Measurements from ENCODE around the gene CFAP47.

Gene CFAP47

DNA sequence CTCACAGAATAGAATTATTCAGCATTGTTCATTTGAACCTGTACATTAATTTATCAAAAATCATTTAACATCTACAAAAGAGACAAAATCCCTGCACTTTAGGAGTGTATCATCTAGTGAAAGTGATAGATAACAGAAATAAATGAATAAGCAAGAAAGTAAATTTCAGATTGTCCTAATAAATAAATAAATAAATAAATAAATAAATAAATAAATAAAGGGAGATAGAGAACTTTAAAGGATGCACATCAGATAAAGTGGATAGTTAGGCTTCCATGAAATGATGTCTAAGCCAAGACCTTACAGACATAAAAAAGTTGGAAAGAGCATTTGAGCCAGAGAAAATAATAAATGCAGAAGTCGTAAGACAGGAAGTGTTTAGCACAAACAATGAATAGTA, 444.7 kb downstream of the CFAP47 start:
- no peaks in the 10 kb centered on the region for H3K36me3 ChIP-seq (ENCODE audit: control insufficient read depth in 1 of 2, insufficient read depth in 2 of 2, low read depth in 1 of 2, low read length in 2 of 2)
- no peak overlapping the region for H3K23ac ChIP-seq (ENCODE audit: low read length in 2 of 2)
- H2AK5ac ChIP-seq (ENCODE audit: low read length, severe bottlenecking) = no peak overlapping the region
- H3K14ac ChIP-seq (ENCODE audit: low read length in 2 of 2) = no peak overlapping the region
- DNase-seq = no peak
- H3K4me1 ChIP-seq (ENCODE audit: control insufficient read depth, insufficient read depth, low read depth, low read length) = no peaks in the 10 kb centered on the region
- H3K4me2 ChIP-seq (ENCODE audit: low read length, poor library complexity, severe bottlenecking) = no peak overlapping the region
- H3K18ac ChIP-seq (ENCODE audit: low read depth in 1 of 2, low read length in 2 of 2) = no peak overlapping the region
- no peak overlapping the region for H2BK15ac ChIP-seq (ENCODE audit: low read depth, poor library complexity, severe bottlenecking)
- H3K27me3 ChIP-seq (ENCODE audit: control insufficient read depth in 1 of 2, insufficient read depth in 1 of 2, low read length in 2 of 2) = no peaks in the 10 kb centered on the region
- H3K4me3 ChIP-seq (ENCODE audit: insufficient read depth in 1 of 2, low read depth in 1 of 2, low read length in 2 of 2) = no peak overlapping the region
- no peak overlapping the region for H2BK12ac ChIP-seq (ENCODE audit: low read length in 2 of 2)
- H2BK5ac ChIP-seq (ENCODE audit: low read depth, low read length, poor library complexity, severe bottlenecking) = no peak overlapping the region
- H4K8ac ChIP-seq (ENCODE audit: low read length) = no peak overlapping the region
- no CpG with 5 or more reads among the region's 1 CpG for WGBS
- no peaks in the 10 kb centered on the region for H3K79me1 ChIP-seq (replicated peaks; ENCODE audit: low read length, poor library complexity, severe bottlenecking)
- no peak overlapping the region for H3K9ac ChIP-seq (ENCODE audit: low read length)
- no peak overlapping the region for H3K4ac ChIP-seq (ENCODE audit: low read depth in 1 of 2, low read length in 2 of 2)
- H2AFZ ChIP-seq (ENCODE audit: low read depth, low read length) = no peak overlapping the region
- no peak overlapping the region for H2BK120ac ChIP-seq (ENCODE audit: low read depth, low read length)
- peaks cover 8% of the 10 kb centered on the region for H3K9me3 ChIP-seq (ENCODE audit: control insufficient read depth, low read length)
- H4K91ac ChIP-seq (ENCODE audit: low read length) = no peak overlapping the region
- no peak overlapping the region for H3K27ac ChIP-seq (ENCODE audit: low read length, poor library complexity, severe bottlenecking)

DNA sequence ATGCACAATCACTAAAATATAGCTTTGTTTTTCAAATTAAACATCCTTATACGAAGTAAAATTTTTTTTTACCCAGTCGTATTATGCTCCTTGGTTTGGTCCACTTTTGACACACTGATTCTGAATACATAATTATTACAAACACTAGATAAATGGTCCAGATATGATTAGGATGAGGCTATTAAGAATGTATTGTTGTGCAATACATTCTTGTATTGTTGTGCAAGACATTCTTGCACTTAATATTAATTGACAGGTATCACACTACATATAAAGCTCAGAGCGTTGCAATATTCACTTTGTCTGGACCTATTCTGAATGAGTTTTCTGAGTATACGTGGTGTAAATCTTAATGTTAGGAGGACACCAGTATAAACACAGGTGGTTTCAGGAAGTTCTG, 464.0 kb downstream of the CFAP47 start:
- Histone ChIP-seq H3K9me3 (ENCODE audit: control insufficient read depth, low read length) (no peaks in the 10 kb centered on the region), H3K14ac (ENCODE audit: low read length in 2 of 2) (no peak overlapping the region), H2AK5ac (ENCODE audit: low read length, severe bottlenecking) (no peak overlapping the region), H3K23ac (ENCODE audit: low read length in 2 of 2) (no peak overlapping the region), H3K9ac (ENCODE audit: low read length) (no peak overlapping the region), H4K91ac (ENCODE audit: low read length) (no peak overlapping the region), H3K27me3 (ENCODE audit: control insufficient read depth in 1 of 2, insufficient read depth in 1 of 2, low read length in 2 of 2) (no peaks in the 10 kb centered on the region), H3K18ac (ENCODE audit: low read depth in 1 of 2, low read length in 2 of 2) (no peak overlapping the region), H3K79me1 (replicated peaks; ENCODE audit: low read length, poor library complexity, severe bottlenecking) (no peaks in the 10 kb centered on the region), H2BK120ac (ENCODE audit: low read depth, low read length) (no peak overlapping the region), H3K4ac (ENCODE audit: low read depth in 1 of 2, low read length in 2 of 2) (no peak overlapping the region), H3K4me1 (ENCODE audit: control insufficient read depth, insufficient read depth, low read depth, low read length) (no peaks in the 10 kb centered on the region), H4K8ac (ENCODE audit: low read length) (no peak overlapping the region), H2BK15ac (ENCODE audit: low read depth, poor library complexity, severe bottlenecking) (no peak overlapping the region), H2BK5ac (ENCODE audit: low read depth, low read length, poor library complexity, severe bottlenecking) (no peak overlapping the region), H3K36me3 (ENCODE audit: control insufficient read depth in 1 of 2, insufficient read depth in 2 of 2, low read depth in 1 of 2, low read length in 2 of 2) (no peaks in the 10 kb centered on the region), H3K4me2 (ENCODE audit: low read length, poor library complexity, severe bottlenecking) (no peak overlapping the region), H3K4me3 (ENCODE audit: insufficient read depth in 1 of 2, low read depth in 1 of 2, low read length in 2 of 2) (no peak overlapping the region), H3K27ac (ENCODE audit: low read length, poor library complexity, severe bottlenecking) (no peak overlapping the region), H2AFZ (ENCODE audit: low read depth, low read length) (no peak overlapping the region), H2BK12ac (ENCODE audit: low read length in 2 of 2) (no peak overlapping the region)
- WGBS = no CpG with 5 or more reads among the region's 4 CpGs
- no peak for DNase-seq

DNA sequence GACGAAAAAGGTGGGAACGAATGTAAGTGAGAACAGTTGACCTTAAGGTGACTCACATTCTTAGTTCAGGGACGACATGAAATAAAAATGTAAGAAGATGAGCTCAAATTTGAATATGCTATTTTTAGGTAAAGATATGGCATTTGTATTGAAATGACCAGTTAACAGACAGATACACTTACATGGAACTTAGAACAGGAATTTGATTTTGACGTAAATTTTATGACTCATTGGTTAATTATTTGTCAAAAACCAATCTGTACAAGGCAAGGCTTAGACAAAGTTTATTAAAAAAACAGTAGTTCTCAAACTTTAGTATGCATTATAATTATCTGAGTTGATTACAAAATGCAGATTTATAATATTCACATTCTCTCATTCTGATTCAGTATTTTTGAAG, 469.4 kb downstream of the CFAP47 start:
- no peak overlapping the region for H2BK120ac ChIP-seq (ENCODE audit: low read depth, low read length)

DNA sequence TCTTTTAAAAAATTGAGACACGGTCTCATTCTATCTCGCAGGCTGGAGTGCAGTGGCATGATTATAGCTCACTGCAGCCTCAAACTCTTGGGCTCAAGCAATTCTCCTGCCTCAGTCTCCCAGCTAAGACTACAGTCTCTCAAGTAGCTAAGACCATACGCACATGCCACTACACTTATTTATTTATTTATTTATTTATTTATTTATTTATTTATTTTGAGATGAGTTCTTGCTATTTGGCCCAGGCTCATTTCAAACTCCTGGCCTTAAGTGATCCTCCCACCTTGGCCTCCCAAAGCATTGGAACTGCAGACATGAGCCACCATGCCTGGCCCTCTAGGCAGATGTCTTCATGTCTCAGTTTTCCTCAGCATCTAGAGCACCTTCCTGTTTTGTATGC, 482.2 kb downstream of the CFAP47 start:
- H3K14ac ChIP-seq (ENCODE audit: low read length in 2 of 2) = no peak overlapping the region
- no peak overlapping the region for H3K23ac ChIP-seq (ENCODE audit: low read length in 2 of 2)
- no peaks in the 10 kb centered on the region for H3K4me1 ChIP-seq (ENCODE audit: control insufficient read depth, insufficient read depth, low read depth, low read length)
- no peak overlapping the region for H2AK5ac ChIP-seq (ENCODE audit: low read length, severe bottlenecking)
- H3K18ac ChIP-seq (ENCODE audit: low read depth in 1 of 2, low read length in 2 of 2) = no peak overlapping the region
- no peak overlapping the region for H3K9ac ChIP-seq (ENCODE audit: low read length)
- no peak overlapping the region for H2BK15ac ChIP-seq (ENCODE audit: low read depth, poor library complexity, severe bottlenecking)
- no peak overlapping the region for H2BK5ac ChIP-seq (ENCODE audit: low read depth, low read length, poor library complexity, severe bottlenecking)
- H3K4ac ChIP-seq (ENCODE audit: low read depth in 1 of 2, low read length in 2 of 2) = no peak overlapping the region
- 93% methylated on average over 2 of the region's 3 CpGs for WGBS
- H3K4me2 ChIP-seq (ENCODE audit: low read length, poor library complexity, severe bottlenecking) = no peak overlapping the region
- DNase-seq = no peak
- no peak overlapping the region for H2BK120ac ChIP-seq (ENCODE audit: low read depth, low read length)
- H3K27ac ChIP-seq (ENCODE audit: low read length, poor library complexity, severe bottlenecking) = no peak overlapping the region
- H3K79me1 ChIP-seq (replicated peaks; ENCODE audit: low read length, poor library complexity, severe bottlenecking) = no peaks in the 10 kb centered on the region
- no peaks in the 10 kb centered on the region for H3K9me3 ChIP-seq (ENCODE audit: control insufficient read depth, low read length)
- no peak overlapping the region for H2AFZ ChIP-seq (ENCODE audit: low read depth, low read length)
- H4K91ac ChIP-seq (ENCODE audit: low read length) = no peak overlapping the region
- peaks cover 0 to 2% of the 10 kb centered on the region in 2 experiments for H3K27me3 ChIP-seq (ENCODE audit: control insufficient read depth in 1 of 2, insufficient read depth in 1 of 2, low read length in 2 of 2)
- no peak overlapping the region for H3K4me3 ChIP-seq (ENCODE audit: insufficient read depth in 1 of 2, low read depth in 1 of 2, low read length in 2 of 2)
- H2BK12ac ChIP-seq (ENCODE audit: low read length in 2 of 2) = no peak overlapping the region
- no peaks in the 10 kb centered on the region for H3K36me3 ChIP-seq (ENCODE audit: control insufficient read depth in 1 of 2, insufficient read depth in 2 of 2, low read depth in 1 of 2, low read length in 2 of 2)
- H4K8ac ChIP-seq (ENCODE audit: low read length) = no peak overlapping the region

More for the DNA sequence above, 469.4 kb downstream of the CFAP47 start:
- no peak overlapping the region for H2AFZ ChIP-seq (ENCODE audit: low read depth, low read length)
- no peak overlapping the region for H3K23ac ChIP-seq (ENCODE audit: low read length in 2 of 2)
- H4K91ac ChIP-seq (ENCODE audit: low read length) = no peak overlapping the region
- H3K4me3 ChIP-seq (ENCODE audit: insufficient read depth in 1 of 2, low read depth in 1 of 2, low read length in 2 of 2) = no peak overlapping the region
- no peaks in the 10 kb centered on the region for H3K4me1 ChIP-seq (ENCODE audit: control insufficient read depth, insufficient read depth, low read depth, low read length)
- no peak overlapping the region for H4K8ac ChIP-seq (ENCODE audit: low read length)
- H3K27me3 ChIP-seq (ENCODE audit: control insufficient read depth in 1 of 2, insufficient read depth in 1 of 2, low read length in 2 of 2) = no peaks in the 10 kb centered on the region
- H3K14ac ChIP-seq (ENCODE audit: low read length in 2 of 2) = no peak overlapping the region
- H2BK12ac ChIP-seq (ENCODE audit: low read length in 2 of 2) = no peak overlapping the region
- no peaks in the 10 kb centered on the region for H3K36me3 ChIP-seq (ENCODE audit: control insufficient read depth in 1 of 2, insufficient read depth in 2 of 2, low read depth in 1 of 2, low read length in 2 of 2)
- H3K9me3 ChIP-seq (ENCODE audit: control insufficient read depth, low read length) = no peaks in the 10 kb centered on the region
- no peak overlapping the region for H3K4ac ChIP-seq (ENCODE audit: low read depth in 1 of 2, low read length in 2 of 2)
- 85% methylated on average over 2 of the region's 4 CpGs for whole genome bisulfite sequencing
- H2BK5ac ChIP-seq (ENCODE audit: low read depth, low read length, poor library complexity, severe bottlenecking) = no peak overlapping the region
- H3K4me2 ChIP-seq (ENCODE audit: low read length, poor library complexity, severe bottlenecking) = no peak overlapping the region
- peak; percentile 2 for DNase-seq
- no peak overlapping the region for H3K27ac ChIP-seq (ENCODE audit: low read length, poor library complexity, severe bottlenecking)
- H3K79me1 ChIP-seq (replicated peaks; ENCODE audit: low read length, poor library complexity, severe bottlenecking) = no peaks in the 10 kb centered on the region
- no peak overlapping the region for H3K9ac ChIP-seq (ENCODE audit: low read length)
- no peak overlapping the region for H3K18ac ChIP-seq (ENCODE audit: low read depth in 1 of 2, low read length in 2 of 2)
- H2BK15ac ChIP-seq (ENCODE audit: low read depth, poor library complexity, severe bottlenecking) = no peak overlapping the region
- no peak overlapping the region for H2AK5ac ChIP-seq (ENCODE audit: low read length, severe bottlenecking)

All from mesenchymal stem cell (in vitro differentiated cells and primary cell).